Uterus (tissue), 2 donors: ENCODE results near the gene ZNF850.

Experiments
- POLR2A ChIP-seq, 2 donors: fragments of 450-650 bp; IDR thresholded peaks; one replicate each; pipeline ENCODE4 v1.6.1; 2016; ENCODE audit warnings: antibody characterized with exemption in 2 of 2, mild to moderate bottlenecking in 1 of 2, moderate library complexity in 1 of 2
- TF ChIP-seq, protein P1 (sequence below), 4 experiments: fragments of 200-600 bp in 2 of 4; fragments of 450-650 bp in 2 of 4; sonication (generic) in 2 of 4; IDR thresholded peaks; one replicate each; pipeline ENCODE4 v1.5.1; 2016 to 2019; ENCODE audit warnings: antibody characterized with exemption in 4 of 4, mild to moderate bottlenecking in 2 of 4, moderate library complexity in 1 of 4

DNA sequence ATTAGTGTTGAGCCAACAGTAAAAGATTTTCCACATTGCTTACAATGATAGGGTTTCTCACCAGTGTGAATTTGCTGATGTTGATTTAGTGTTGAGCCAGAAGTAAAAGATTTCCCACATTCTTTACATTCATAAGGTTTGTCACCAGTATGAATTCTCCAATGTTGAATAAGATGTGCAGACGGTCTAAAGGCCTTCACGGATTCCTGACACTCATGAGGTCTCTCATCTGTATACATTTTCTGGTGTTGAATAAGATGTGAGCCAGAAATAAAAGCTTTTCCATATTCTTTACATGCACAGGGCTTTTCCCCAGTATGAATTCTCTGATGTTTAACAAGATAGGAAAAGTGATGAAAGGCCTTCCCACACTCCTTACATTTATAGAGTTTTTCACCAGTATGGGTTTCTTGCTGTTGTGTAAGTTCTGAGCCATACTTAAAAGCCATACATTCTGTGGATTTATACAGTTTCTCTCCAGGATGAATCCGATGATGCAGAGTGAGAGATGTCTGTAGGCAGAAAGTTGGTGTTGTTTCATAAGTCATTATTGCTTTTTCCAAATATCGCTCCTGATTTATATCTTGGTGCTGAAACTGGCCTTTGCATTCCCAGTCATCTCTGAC is 22.4 kb downstream of the ZNF850 start:
- TF ChIP-seq, protein P1, sequence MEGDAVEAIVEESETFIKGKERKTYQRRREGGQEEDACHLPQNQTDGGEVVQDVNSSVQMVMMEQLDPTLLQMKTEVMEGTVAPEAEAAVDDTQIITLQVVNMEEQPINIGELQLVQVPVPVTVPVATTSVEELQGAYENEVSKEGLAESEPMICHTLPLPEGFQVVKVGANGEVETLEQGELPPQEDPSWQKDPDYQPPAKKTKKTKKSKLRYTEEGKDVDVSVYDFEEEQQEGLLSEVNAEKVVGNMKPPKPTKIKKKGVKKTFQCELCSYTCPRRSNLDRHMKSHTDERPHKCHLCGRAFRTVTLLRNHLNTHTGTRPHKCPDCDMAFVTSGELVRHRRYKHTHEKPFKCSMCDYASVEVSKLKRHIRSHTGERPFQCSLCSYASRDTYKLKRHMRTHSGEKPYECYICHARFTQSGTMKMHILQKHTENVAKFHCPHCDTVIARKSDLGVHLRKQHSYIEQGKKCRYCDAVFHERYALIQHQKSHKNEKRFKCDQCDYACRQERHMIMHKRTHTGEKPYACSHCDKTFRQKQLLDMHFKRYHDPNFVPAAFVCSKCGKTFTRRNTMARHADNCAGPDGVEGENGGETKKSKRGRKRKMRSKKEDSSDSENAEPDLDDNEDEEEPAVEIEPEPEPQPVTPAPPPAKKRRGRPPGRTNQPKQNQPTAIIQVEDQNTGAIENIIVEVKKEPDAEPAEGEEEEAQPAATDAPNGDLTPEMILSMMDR (IDR thresholded peaks at IDR 0.05): no peak
- no peak for TF ChIP-seq POLR2A (IDR thresholded peaks at IDR 0.05)
